HFF-Myc (cell line): ENCODE data around the gene SLC39A10.

ENCODE experiments used
- DNase-seq: peaks from one replicate; pipeline ENCODE4 v3.0.0-alpha.2; 2011; ENCODE audit warnings: low read depth; ENCODE audit errors: extremely low read depth
- H3K4me3 ChIP-seq: replicated peaks from 2 replicates; pipeline ENCODE4 v1.5.1; 2011; ENCODE audit warnings: low read depth, mild to moderate bottlenecking, control low read depth, low read length
- TF ChIP-seq, protein P1 (sequence below): IDR thresholded peaks from 2 replicates; pipeline ENCODE4 v1.5.1; 2012; ENCODE audit warnings: mild to moderate bottlenecking, low read depth, low read length, control low read depth; ENCODE audit errors: missing control alignments

The SLC39A10 gene

DNA sequence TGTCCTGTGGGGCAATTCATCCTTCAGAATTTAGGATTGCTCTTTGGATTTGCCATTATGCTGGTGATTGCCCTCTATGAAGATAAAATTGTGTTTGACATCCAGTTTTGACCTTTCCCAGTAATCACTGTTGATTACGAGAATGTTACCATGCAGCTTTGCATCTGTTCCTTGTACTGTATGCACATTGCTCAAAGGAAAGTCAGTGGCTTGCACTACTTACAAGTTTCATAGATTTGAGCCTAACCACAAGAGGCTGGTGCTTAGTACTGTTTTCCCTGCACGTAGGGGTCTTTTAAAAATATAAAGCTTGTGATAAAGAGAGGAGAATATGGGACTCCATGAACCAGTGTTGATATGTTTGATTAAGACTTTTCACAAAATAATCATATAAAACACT, 77.9 kb downstream of the SLC39A10 start:
- H3K4me3 ChIP-seq, result no peak overlapping the region

DNA sequence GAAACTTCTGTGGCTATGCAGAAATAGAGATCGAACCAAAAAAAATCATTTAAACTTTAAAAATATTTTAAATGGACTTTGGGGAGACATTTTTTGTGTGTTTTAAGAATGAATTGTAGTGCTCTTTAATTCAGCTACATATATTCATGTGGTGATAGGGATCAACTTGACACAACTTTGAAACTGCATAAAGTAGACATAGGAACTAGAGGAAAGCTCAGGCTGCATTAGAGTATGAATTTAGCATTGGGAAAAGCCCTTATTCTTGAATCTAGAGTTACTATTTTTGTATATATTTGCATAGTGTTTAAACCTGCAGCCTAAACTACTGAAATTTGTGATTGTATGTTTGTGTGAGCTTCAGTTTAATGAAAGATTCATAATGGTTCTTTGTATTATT, 78.3 kb downstream of the SLC39A10 start:
- TF ChIP-seq, protein P1, sequence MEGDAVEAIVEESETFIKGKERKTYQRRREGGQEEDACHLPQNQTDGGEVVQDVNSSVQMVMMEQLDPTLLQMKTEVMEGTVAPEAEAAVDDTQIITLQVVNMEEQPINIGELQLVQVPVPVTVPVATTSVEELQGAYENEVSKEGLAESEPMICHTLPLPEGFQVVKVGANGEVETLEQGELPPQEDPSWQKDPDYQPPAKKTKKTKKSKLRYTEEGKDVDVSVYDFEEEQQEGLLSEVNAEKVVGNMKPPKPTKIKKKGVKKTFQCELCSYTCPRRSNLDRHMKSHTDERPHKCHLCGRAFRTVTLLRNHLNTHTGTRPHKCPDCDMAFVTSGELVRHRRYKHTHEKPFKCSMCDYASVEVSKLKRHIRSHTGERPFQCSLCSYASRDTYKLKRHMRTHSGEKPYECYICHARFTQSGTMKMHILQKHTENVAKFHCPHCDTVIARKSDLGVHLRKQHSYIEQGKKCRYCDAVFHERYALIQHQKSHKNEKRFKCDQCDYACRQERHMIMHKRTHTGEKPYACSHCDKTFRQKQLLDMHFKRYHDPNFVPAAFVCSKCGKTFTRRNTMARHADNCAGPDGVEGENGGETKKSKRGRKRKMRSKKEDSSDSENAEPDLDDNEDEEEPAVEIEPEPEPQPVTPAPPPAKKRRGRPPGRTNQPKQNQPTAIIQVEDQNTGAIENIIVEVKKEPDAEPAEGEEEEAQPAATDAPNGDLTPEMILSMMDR, result no peak
- H3K4me3 ChIP-seq, result no peak overlapping the region
- no peak for DNase-seq

More for the DNA sequence above, 77.9 kb downstream of the SLC39A10 start:
- TF ChIP-seq, protein P1, result no peak
- DNase-seq, result no peak

DNA sequence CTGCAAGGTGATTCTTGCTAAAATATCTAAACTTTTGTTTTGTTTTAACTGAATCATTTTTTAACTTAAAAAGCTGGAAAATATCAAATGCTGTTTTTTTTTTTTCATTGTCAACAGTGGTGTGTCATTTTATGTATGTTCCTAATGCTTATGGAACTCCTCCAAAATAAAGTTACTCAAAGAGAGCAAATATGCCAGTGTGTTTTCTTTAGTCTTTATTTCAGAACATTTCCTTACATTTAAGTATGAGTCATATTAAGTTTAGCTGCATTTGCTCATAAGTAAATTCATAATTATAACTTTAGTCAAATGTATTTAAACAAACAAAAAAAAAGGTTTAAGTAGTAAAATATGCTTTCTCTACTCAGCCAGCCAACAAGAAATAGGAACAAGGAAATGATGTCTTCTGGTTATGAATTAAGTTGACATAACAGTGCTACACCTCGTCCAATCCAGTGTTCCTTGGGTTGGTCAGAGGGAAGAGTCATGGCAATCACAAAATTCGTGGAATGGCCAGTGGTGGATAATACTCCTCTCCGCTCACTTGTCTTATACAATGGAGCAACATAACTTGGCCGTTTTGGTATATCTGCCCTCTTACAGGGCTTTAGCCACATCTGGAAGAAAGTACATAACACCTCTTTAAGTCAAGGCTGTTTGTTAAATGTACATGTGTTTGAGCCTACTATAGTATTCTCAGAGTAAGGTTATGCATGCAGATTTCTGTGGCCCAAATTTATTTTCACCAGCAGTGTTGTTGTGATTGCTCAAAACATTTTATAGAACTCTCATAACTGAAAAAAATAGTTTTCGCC, 80.7 kb downstream of the SLC39A10 start:
- no peak for DNase-seq
- TF ChIP-seq, protein P1, result no peak

DNA sequence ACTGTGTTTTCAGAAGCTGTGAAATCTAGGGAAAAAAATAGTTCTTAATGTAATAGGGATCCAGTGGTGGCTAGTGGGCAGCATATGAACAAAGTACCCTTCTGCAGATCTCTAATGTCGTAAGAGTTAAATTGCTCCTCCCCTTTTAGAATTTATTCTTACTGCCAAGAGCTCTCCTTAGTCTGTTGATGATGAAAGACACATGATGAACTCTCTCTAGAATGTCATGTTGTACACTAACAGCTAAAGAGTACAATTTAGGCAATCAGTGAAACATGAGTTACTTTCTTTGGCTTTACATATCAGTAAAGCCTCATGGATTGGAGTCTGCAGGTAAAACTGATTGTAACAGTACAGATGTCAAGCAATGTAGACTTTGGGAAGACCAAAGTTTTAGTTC, 84.2 kb downstream of the SLC39A10 start:
- TF ChIP-seq, protein P1, result no peak
- H3K4me3 ChIP-seq, result no peak overlapping the region
- no peak for DNase-seq

More for the DNA sequence above, 80.7 kb downstream of the SLC39A10 start:
- no peak overlapping the region for H3K4me3 ChIP-seq

DNA sequence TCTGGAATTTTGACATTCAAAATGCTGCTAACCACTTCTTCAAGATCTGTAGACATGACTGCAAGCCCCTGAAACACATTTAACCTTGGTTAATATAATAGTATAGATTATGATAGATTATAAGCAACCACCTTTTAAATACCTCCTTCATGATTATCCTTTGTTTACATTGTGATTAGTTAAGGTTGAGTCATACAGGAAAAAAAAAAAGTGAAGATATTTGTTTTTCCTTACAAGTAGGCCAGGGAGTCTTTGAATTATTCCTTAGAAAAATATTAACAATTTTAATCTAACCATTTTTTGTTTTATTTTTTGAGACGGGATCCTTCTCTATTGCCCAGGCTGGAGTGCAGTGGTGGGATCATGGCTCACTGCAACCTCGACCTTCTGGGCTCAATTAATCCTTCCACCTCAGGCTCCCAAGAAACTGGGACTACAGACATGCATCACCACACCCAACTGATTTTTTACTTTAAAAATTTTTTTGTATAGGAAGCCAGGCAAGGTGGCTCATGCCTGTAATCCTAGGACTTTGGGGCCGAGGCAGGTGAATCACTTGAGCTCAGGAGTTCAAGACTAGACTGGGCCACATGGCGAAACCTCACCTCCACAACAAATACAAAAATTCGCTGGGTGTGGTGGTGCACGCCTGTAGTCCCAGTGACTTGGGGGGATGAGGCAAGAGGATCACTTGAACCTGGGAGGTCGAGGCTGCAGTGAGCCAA, 99.4 kb downstream of the SLC39A10 start:
- H3K4me3 ChIP-seq, result no peak overlapping the region
- DNase-seq, result no peak
- TF ChIP-seq, protein P1, result no peak

DNA sequence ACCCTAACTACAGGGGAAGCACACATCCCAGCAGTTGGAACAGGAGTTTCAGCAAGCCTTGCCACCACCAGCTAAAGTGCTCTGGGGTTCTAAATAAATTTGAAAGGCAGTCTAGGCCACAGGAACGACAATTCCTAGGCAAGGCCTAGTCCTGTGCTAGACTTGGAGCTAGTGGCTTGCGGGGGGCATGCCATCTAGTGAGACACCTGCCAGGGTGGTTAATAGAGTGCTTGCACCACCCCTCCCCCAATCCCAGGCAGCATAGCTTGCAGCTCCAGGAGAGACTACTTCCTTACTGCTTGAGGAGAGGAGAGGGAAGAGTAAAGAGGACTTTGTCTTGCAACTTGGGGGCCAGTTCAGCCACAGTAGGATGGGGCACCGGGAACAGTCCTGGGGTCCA, 101.8 kb downstream of the SLC39A10 start:
- H3K4me3 ChIP-seq, result no peak overlapping the region
- TF ChIP-seq, protein P1, result no peak
- no peak for DNase-seq
